ENCODE results near the gene OXER1.

DNA sequence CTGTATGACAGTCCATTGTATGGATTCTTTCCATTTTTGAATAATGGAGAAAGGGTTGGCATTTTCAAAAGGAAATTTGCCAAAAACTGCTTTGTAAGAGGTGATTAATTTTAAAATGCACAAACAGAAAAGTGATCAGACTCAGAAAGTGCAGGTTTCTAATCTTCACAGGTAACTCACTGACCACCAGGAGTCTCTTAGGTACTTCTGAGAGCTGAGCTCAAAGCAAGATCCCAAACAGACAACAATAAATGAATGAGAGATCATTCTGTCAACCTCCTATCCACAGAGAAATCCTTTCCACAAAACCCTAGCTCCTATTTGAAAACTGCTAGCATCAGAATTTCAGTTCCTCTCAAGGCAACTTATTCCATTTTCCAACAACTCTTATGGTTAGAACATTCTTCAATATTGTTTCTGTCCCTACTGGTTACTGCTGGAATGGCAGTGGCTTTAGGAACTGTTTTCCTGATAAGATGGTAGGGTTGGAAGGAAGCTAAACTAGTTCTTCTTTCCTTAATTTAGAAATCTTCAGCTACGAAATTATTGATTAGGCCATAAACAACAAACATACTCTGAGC, 49.1 kb upstream of the OXER1 start:
- TF ChIP-seq ZNF10 (CRISPR knock-in tag; IDR thresholded peaks at IDR 0.05; ENCODE audit: borderline replicate concordance, low read depth) (no peak), SNRNP70 (IDR thresholded peaks at IDR 0.05; ENCODE audit: low read depth, low read length) (no peak), FOXK1 (CRISPR knock-in tag; IDR thresholded peaks at IDR 0.05; ENCODE audit: borderline replicate concordance, low read depth) (no peak)
